Neural crest cell (in vitro differentiated cells): Measurements from ENCODE around the gene OR11A1. TPM values are rescaled to one million over a fixed set of nuclear protein-coding genes. Genes with fewer than 3 reads are reported as not detected.

Experiments
- DNase-seq: peaks from one replicate; pipeline ENCODE4 v3.0.0; 2021; ENCODE audit warnings: low read depth, mixed read lengths, low spot score
- H3K27ac Mint-ChIP-seq: one replicate; pipeline ENCODE4 v1.8.0; 2021; ENCODE audit warnings: mild to moderate bottlenecking, mixed read lengths; ENCODE audit not compliant: unreplicated experiment
- H3K27me3 Mint-ChIP-seq: 2 replicates; pipeline ENCODE4 v1.8.0; 2021; ENCODE audit warnings: low read depth, mild to moderate bottlenecking, mixed read lengths
- H3K36me3 Mint-ChIP-seq: 2 replicates; pipeline ENCODE4 v1.8.0; 2021; ENCODE audit warnings: low read depth, mild to moderate bottlenecking, mixed read lengths
- H3K4me1 Mint-ChIP-seq: 2 replicates; pipeline ENCODE4 v1.8.0; 2021; ENCODE audit warnings: mixed read lengths
- H3K4me3 Mint-ChIP-seq: one replicate; pipeline ENCODE4 v1.8.0; 2021; ENCODE audit warnings: mild to moderate bottlenecking, mixed read lengths
- H3K9me3 Mint-ChIP-seq: 2 replicates; pipeline ENCODE4 v1.8.0; 2021; ENCODE audit warnings: mixed read lengths
- total RNA-seq: library from RNA; stranded (reverse); gene quantifications from 2 replicates; pipeline ENCODE4 v1.2.1, GENCODE V29; 2021
- TF ChIP-seq, protein P1 (sequence below): fragments of 200-600 bp; sonication (generic); conservative IDR thresholded peaks from 2 replicates; pipeline ENCODE4 v1.5.0; 2021; ENCODE audit warnings: antibody characterized with exemption, mild to moderate bottlenecking

Gene OR11A1
- total RNA-seq, 1 donor from 2014 or later = not detected

DNA sequence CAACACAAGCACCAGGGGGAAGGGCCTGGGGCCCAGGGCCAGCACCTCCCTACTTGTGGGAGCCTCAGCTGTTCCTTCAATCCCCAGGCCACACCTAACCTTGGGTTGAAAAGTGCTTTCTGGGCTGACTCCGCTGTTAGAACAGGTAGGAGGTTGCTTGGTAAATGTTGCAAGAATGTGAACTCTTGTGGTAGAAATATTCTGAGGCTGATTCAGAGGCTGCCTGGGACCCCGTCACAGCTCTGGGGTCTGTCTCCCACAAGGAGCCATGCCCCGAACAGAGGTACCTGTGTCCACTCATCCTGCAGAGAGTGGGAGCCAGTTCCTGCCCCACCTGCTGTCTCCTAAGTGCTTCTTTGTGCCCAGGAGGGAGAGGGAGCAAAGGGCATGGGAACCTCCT, 45.3 kb upstream of the OR11A1 start:
- Mint-ChIP-seq H3K9me3 (no peaks in the 10 kb centered on the region), H3K4me1 (no peaks in the 10 kb centered on the region), H3K27ac (no peak overlapping the region), H3K27me3 (no peaks in the 10 kb centered on the region), H3K36me3 (no peaks in the 10 kb centered on the region), H3K4me3 (no peak overlapping the region)
- DNase-seq = no peak
- TF ChIP-seq, protein P1, sequence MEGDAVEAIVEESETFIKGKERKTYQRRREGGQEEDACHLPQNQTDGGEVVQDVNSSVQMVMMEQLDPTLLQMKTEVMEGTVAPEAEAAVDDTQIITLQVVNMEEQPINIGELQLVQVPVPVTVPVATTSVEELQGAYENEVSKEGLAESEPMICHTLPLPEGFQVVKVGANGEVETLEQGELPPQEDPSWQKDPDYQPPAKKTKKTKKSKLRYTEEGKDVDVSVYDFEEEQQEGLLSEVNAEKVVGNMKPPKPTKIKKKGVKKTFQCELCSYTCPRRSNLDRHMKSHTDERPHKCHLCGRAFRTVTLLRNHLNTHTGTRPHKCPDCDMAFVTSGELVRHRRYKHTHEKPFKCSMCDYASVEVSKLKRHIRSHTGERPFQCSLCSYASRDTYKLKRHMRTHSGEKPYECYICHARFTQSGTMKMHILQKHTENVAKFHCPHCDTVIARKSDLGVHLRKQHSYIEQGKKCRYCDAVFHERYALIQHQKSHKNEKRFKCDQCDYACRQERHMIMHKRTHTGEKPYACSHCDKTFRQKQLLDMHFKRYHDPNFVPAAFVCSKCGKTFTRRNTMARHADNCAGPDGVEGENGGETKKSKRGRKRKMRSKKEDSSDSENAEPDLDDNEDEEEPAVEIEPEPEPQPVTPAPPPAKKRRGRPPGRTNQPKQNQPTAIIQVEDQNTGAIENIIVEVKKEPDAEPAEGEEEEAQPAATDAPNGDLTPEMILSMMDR = no peak

DNA sequence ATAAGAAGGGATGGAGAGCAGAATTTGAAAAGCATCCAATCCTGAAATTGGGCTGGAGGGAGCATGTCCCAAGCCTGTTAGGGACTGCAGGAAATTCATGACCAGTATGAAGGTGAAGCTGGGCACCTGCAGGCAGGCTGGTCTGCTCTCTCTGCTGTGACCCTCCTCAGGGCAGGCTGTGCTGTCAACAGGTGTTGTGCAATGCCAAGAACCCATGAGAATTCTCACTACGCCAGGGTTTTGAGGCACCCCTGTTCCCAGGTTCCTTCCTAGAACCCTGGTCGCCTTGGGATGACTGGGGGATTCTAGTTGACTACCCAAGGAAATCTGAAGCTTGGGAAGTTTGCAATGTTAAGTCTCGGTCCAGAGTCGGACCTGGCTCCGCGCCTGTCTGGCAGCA, 44.2 kb upstream of the OR11A1 start:
- Mint-ChIP-seq H3K9me3 (peaks cover 3% of the 10 kb centered on the region), H3K36me3 (no peaks in the 10 kb centered on the region), H3K4me1 (no peaks in the 10 kb centered on the region), H3K27ac (no peak overlapping the region), H3K4me3 (no peak overlapping the region), H3K27me3 (peaks cover 3% of the 10 kb centered on the region)
- no peak for DNase-seq
- TF ChIP-seq, protein P1 = no peak

- H3K36me3 Mint-ChIP-seq = no peaks in the 10 kb centered on the region
- peaks cover 3% of the 10 kb centered on the region for H3K9me3 Mint-ChIP-seq
- no peaks in the 10 kb centered on the region for H3K4me1 Mint-ChIP-seq
- H3K27me3 Mint-ChIP-seq = peaks cover 3% of the 10 kb centered on the region
- no peak overlapping the region for H3K4me3 Mint-ChIP-seq
- no peak overlapping the region for H3K27ac Mint-ChIP-seq
- TF ChIP-seq, protein P1 = no peak
- DNase-seq = no peak
These were observed 43.7 kb upstream of the OR11A1 start for GRCh38 chr6:29500594-29500993.

DNA sequence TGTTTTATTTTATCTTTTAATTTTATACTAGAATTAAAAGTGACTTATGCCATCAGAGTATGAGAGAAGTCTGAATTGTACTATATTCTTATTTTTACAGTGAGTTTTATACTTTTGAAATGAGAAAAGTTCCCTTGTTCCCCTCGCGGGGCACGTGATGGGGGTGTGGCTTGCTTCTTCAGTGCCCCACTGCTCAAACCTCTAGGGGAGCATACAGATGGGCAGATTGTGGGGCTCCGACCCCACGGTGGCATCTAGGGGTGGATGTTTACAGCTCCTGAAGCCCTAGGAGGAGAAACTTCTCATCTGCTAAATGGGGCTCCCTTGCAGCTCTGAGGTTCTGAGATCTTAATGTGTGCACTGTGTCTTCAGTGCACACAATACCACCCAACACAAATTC, 42.8 kb upstream of the OR11A1 start:
- no peak for DNase-seq

DNA sequence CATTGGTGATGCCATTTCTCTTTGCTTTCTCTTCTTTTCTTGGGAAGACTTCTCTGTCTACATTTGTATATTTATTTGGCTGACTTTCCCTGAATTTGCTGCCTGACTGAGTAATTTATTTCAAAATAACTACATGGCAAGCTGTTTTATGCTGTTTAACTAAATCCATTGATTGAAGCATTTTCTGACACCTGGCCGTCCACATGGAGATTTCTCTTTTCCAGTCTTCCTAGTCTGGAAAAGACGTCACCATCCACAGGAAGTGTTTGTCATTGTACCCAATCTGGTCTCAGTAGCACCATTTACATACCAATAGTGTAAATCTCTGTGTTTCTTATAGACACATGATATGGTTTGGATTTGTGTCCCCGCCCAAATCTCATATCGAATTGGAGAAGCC, 40.1 kb upstream of the OR11A1 start:
- no peaks in the 10 kb centered on the region for H3K36me3 Mint-ChIP-seq
- no peak overlapping the region for H3K4me3 Mint-ChIP-seq
- no peak overlapping the region for H3K27ac Mint-ChIP-seq
- TF ChIP-seq, protein P1 = no peak
- peaks cover 3% of the 10 kb centered on the region for H3K9me3 Mint-ChIP-seq
- peaks cover 7% of the 10 kb centered on the region for H3K27me3 Mint-ChIP-seq
- DNase-seq = no peak
- no peaks in the 10 kb centered on the region for H3K4me1 Mint-ChIP-seq

More for the DNA sequence above, 42.8 kb upstream of the OR11A1 start:
- Mint-ChIP-seq H3K36me3 (no peaks in the 10 kb centered on the region), H3K4me3 (no peak overlapping the region), H3K27ac (no peak overlapping the region), H3K27me3 (peaks cover 6% of the 10 kb centered on the region), H3K9me3 (peaks cover 3% of the 10 kb centered on the region), H3K4me1 (no peaks in the 10 kb centered on the region)
- TF ChIP-seq, protein P1 = no peak

- TF ChIP-seq, protein P1 = no peak
- Mint-ChIP-seq H3K9me3 (peaks cover 3% of the 10 kb centered on the region), H3K27me3 (peaks cover 7% of the 10 kb centered on the region), H3K4me3 (no peak overlapping the region), H3K36me3 (no peaks in the 10 kb centered on the region), H3K4me1 (no peaks in the 10 kb centered on the region), H3K27ac (no peak overlapping the region)
- DNase-seq = no peak
These were observed 38.7 kb upstream of the OR11A1 start for GRCh38 chr6:29495571-29495970.
